Measurements from ENCODE around the gene TMEM150C. TPM values are rescaled to one million over a fixed set of nuclear protein-coding genes. Genes with fewer than 3 reads are reported as not detected.

The TMEM150C gene
- polyA plus RNA-seq, 1 experiment, result 0.96 TPM

DNA sequence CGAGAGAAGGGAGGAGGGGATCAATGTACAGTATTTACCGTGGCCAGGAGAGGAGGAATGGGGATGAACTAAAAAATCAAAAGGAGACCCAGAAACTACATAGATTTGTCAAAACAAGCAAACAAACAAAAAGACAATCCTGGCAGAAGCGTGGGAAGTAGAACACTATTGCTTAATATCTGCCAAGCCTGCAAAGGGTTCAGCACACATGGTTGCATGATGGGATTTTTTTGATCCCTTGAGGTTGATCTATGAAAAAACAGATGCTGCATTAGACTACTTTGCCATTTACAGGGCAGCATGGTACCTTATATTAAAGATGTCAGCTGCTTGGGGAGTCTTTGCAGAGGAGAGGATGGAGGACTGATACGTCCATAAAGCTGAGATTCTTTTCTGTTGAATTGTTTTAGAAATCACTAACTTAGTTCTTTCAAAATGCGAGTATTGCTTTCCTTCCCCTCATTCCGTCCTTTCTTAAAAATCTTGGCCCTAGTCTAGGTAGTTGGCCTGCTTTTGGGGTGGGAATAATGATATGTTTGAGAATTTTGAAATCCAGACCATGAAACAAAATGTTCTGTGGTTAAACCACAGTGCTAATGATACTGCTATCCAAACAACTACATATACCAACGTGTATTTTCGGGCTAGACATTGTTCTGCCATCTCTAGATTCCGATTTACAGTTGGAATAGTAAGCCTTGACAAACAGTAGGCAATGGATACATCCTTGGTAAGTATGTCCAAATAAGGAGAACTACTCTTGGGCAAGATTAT, 39.6 kb upstream of the TMEM150C start:
- H3K36me3 ChIP-seq (ENCODE audit: control insufficient read depth, insufficient read depth, low read length), result no peaks in the 10 kb centered on the region
- ChIA-PET CTCF (interaction anchor here (1.5 kb wide), 1 partner anchor 11 kb away, joined by 3 read pairs; no protein-coding TSS in a partner anchor), POLR2A (no interaction called here)
- DNase-seq (ENCODE audit: low read depth), result no peak
- peaks cover 1% of the 10 kb centered on the region; the same call in 1 of the 2 replicates for H3K27me3 ChIP-seq (ENCODE audit: control insufficient read depth, insufficient read depth, low read length)
- TF ChIP-seq, protein P1, sequence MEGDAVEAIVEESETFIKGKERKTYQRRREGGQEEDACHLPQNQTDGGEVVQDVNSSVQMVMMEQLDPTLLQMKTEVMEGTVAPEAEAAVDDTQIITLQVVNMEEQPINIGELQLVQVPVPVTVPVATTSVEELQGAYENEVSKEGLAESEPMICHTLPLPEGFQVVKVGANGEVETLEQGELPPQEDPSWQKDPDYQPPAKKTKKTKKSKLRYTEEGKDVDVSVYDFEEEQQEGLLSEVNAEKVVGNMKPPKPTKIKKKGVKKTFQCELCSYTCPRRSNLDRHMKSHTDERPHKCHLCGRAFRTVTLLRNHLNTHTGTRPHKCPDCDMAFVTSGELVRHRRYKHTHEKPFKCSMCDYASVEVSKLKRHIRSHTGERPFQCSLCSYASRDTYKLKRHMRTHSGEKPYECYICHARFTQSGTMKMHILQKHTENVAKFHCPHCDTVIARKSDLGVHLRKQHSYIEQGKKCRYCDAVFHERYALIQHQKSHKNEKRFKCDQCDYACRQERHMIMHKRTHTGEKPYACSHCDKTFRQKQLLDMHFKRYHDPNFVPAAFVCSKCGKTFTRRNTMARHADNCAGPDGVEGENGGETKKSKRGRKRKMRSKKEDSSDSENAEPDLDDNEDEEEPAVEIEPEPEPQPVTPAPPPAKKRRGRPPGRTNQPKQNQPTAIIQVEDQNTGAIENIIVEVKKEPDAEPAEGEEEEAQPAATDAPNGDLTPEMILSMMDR (IDR thresholded peaks at IDR 0.05; ENCODE audit: insufficient read depth, low read depth, low read length), result no peak
- H3K4me3 ChIP-seq (ENCODE audit: low read depth, low read length), result no peak overlapping the region

DNA sequence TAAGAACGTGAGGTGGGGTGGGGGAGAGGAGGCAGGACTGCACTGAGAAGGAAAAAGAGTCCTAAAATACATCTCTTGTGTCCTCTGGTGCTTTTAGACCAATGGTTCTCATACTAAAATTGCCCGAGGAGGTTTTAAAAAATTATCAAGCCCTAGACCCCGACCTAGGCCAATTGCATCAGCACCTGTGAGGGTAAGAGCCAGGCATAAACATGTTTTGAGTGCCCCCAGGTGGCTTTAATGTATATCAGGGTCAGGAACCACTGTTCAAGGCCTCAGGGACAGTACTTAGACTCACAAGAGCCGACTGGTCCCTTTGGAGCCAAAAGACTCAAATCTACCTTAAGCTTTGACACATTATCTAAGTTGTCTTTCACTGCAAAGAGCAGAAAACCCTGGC, 37.5 kb upstream of the TMEM150C start:
- Histone ChIP-seq H3K27me3 (ENCODE audit: control insufficient read depth, insufficient read depth, low read length) (peaks cover 3% of the 10 kb centered on the region; the same call in 1 of the 2 replicates), H3K4me3 (ENCODE audit: low read depth, low read length) (no peak overlapping the region), H3K36me3 (ENCODE audit: control insufficient read depth, insufficient read depth, low read length) (no peaks in the 10 kb centered on the region)
- ChIA-PET POLR2A (no interaction called here), CTCF (interaction anchor here (1.9 kb wide), 1 partner anchor 8 kb away, joined by 4 read pairs; no protein-coding TSS in a partner anchor)
- TF ChIP-seq, protein P1 (IDR thresholded peaks at IDR 0.05; ENCODE audit: insufficient read depth, low read depth, low read length), result no peak
- no peak for DNase-seq (ENCODE audit: low read depth)

DNA sequence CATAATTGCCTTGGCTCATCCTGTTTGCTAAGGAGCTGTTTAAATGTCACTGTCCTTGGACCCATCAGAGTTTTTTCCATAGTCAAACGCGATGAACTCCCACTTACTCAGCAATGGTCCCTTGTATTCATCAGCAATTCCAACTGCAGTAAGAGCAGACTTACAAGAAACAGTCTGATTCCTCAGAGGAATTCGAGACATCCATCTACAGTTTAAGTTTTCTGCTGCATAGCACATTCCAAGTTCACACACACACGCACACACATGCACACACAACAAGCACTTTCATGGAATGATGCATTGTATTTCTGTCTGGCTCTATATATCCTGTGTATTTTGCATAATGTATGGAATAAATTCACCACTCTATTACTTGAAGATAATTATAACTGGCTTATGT, 32.7 kb upstream of the TMEM150C start:
- no peak for DNase-seq (ENCODE audit: low read depth)
- POLR2A ChIA-PET, result no interaction called here
- H3K27me3 ChIP-seq (ENCODE audit: control insufficient read depth, insufficient read depth, low read length), result peaks cover 13% of the 10 kb centered on the region
- H3K36me3 ChIP-seq (ENCODE audit: control insufficient read depth, insufficient read depth, low read length), result no peaks in the 10 kb centered on the region
- no peak overlapping the region for H3K4me3 ChIP-seq (ENCODE audit: low read depth, low read length)
- CTCF ChIA-PET, result no interaction called here
- TF ChIP-seq, protein P1 (IDR thresholded peaks at IDR 0.05; ENCODE audit: insufficient read depth, low read depth, low read length), result no peak

DNA sequence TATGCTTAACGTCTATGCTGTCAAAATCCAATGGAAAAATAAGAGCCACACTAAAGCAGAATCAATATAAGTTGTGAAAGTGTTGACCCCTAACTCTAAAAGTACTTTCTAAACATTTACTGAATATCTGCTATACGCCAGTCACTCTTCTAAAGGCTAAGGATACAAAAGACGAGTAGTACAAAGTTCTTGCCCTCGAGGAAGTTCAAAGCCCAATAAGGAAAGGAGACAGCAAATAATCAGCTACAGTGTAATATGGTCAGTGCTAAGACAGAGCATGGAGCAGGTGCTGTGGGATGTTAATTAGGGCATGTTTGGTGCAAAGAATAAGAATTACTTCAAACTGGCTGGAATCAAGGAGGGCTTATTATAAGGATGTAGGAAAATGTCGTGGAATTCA, 31.6 kb upstream of the TMEM150C start:
- Histone ChIP-seq H3K36me3 (ENCODE audit: control insufficient read depth, insufficient read depth, low read length) (no peaks in the 10 kb centered on the region), H3K27me3 (ENCODE audit: control insufficient read depth, insufficient read depth, low read length) (peaks cover 13% of the 10 kb centered on the region), H3K4me3 (ENCODE audit: low read depth, low read length) (no peak overlapping the region)
- no peak for DNase-seq (ENCODE audit: low read depth)
- ChIA-PET POLR2A (no interaction called here), CTCF (interaction anchor here (0.8 kb wide), 1 partner anchor 203 kb away, joined by 3 read pairs; no protein-coding TSS in a partner anchor)
- TF ChIP-seq, protein P1 (IDR thresholded peaks at IDR 0.05; ENCODE audit: insufficient read depth, low read depth, low read length), result no peak

DNA sequence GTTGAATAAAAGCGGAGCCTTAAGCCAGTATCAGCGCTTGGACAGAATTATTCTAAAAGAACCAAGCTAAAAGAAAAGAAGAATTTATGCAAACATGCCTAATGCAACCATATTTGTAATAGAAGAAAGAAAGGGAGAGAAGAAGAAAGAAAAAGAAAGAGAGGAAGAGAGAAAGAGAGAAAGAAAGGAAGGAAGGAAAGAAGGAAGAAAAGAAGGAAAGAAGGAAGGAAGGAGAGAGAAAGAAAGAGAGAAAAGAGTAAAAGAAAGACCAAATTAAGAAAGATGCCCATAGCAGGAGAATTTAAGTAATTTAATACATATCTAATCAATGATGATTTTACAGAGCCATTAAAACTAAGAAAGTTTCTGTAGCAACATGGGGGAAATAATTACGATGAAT, 30.9 kb upstream of the TMEM150C start:
- DNase-seq (ENCODE audit: low read depth), result no peak
- POLR2A ChIA-PET, result no interaction called here
- TF ChIP-seq, protein P1 (IDR thresholded peaks at IDR 0.05; ENCODE audit: insufficient read depth, low read depth, low read length), result no peak
- H3K36me3 ChIP-seq (ENCODE audit: control insufficient read depth, insufficient read depth, low read length), result no peaks in the 10 kb centered on the region
- CTCF ChIA-PET, result interaction anchor here (0.7 kb wide), 1 partner anchor 221 kb away, joined by 3 read pairs; no protein-coding TSS in a partner anchor
- H3K27me3 ChIP-seq (ENCODE audit: control insufficient read depth, insufficient read depth, low read length), result peaks cover 13% of the 10 kb centered on the region
- no peak overlapping the region for H3K4me3 ChIP-seq (ENCODE audit: low read depth, low read length)

Data from BJ (cell line).